DMS114 treated with DMSO at 0.1 percent for 48 hours (cell line): ENCODE data around the gene MYO16.

ENCODE experiments used
- DNase-seq: peaks from one replicate; lab custom pipeline; 2025; ENCODE audit not compliant: unreplicated experiment; lab: John Stamatoyannopoulos, UW

Gene MYO16

GRCh38 chr13:109146393-109146792 lies 517.0 kb downstream of the MYO16 start:
- no peak for DNase-seq

GRCh38 chr13:109146912-109147647 lies 517.7 kb downstream of the MYO16 start:
- no peak for DNase-seq

GRCh38 chr13:109148243-109148642 lies 518.8 kb downstream of the MYO16 start:
- DNase-seq: no peak

GRCh38 chr13:109150696-109151095 lies 521.3 kb downstream of the MYO16 start:
- no peak for DNase-seq

GRCh38 chr13:109151255-109151654 lies 521.8 kb downstream of the MYO16 start:
- no peak for DNase-seq

- DNase-seq: no peak
Observed at GRCh38 chr13:109151696-109152095, 522.3 kb downstream of the MYO16 start.

- DNase-seq: no peak
Observed at GRCh38 chr13:109152311-109152820, 523.0 kb downstream of the MYO16 start.

GRCh38 chr13:109152941-109153340 lies 523.5 kb downstream of the MYO16 start:
- DNase-seq: no peak

- DNase-seq: no peak
Observed at GRCh38 chr13:109154146-109154545, 524.7 kb downstream of the MYO16 start.

- DNase-seq: no peak
Observed at GRCh38 chr13:109154546-109154945, 525.1 kb downstream of the MYO16 start.

GRCh38 chr13:109154966-109155761 lies 525.8 kb downstream of the MYO16 start:
- DNase-seq: no peak

GRCh38 chr13:109156181-109156935 lies 526.9 kb downstream of the MYO16 start:
- DNase-seq: no peak

GRCh38 chr13:109157275-109157674 lies 527.9 kb downstream of the MYO16 start:
- DNase-seq: no peak

- no peak for DNase-seq
Observed at GRCh38 chr13:109158383-109158782, 529.0 kb downstream of the MYO16 start.

GRCh38 chr13:109159650-109160309 lies 530.4 kb downstream of the MYO16 start:
- DNase-seq: no peak

- DNase-seq: no peak
Observed at GRCh38 chr13:109160357-109160756, 530.9 kb downstream of the MYO16 start.

GRCh38 chr13:109160887-109161669 lies 531.7 kb downstream of the MYO16 start:
- DNase-seq: no peak

GRCh38 chr13:109162248-109163036 lies 533.0 kb downstream of the MYO16 start:
- DNase-seq: no peak

- no peak for DNase-seq
Observed at GRCh38 chr13:109163037-109163379, 533.6 kb downstream of the MYO16 start.
